Measurements from ENCODE around the gene ESRRB.

The ESRRB gene

DNA sequence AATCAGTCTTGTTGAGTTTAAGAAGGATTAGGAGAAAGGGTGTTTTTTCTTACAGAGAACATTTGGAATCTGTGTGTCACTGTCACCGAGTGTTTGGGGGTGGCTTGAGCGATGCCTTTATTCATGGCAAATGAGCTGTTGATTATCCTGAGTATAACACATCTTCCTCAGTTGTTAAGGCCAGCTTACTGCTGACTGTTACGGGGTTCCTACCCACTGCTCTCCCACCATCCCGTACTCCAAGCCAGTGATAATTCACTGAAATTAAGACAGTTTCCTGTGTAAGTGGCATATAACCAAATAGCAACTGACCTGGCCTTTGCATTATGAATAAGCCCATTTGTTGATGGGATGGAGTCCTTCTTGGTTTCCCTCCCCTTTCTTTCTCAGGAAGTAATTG lies 9.5 kb downstream of the ESRRB start:
- TF ChIP-seq SIN3A (IDR thresholded peaks at IDR 0.05; ENCODE audit: borderline replicate concordance, insufficient read depth, low read length) (no peak), TAF1 (IDR thresholded peaks at IDR 0.05; ENCODE audit: borderline replicate concordance, insufficient read depth, low read length) (no peak), FOXP2 (optimal IDR thresholded peaks at IDR 0.05; ENCODE audit: borderline replicate concordance, extremely low read depth, extremely low read length, insufficient read depth) (no peak), POLR2AphosphoS5 (IDR thresholded peaks at IDR 0.05; ENCODE audit: low read depth, low read length) (no peak)
- TF ChIP-seq, protein P1, sequence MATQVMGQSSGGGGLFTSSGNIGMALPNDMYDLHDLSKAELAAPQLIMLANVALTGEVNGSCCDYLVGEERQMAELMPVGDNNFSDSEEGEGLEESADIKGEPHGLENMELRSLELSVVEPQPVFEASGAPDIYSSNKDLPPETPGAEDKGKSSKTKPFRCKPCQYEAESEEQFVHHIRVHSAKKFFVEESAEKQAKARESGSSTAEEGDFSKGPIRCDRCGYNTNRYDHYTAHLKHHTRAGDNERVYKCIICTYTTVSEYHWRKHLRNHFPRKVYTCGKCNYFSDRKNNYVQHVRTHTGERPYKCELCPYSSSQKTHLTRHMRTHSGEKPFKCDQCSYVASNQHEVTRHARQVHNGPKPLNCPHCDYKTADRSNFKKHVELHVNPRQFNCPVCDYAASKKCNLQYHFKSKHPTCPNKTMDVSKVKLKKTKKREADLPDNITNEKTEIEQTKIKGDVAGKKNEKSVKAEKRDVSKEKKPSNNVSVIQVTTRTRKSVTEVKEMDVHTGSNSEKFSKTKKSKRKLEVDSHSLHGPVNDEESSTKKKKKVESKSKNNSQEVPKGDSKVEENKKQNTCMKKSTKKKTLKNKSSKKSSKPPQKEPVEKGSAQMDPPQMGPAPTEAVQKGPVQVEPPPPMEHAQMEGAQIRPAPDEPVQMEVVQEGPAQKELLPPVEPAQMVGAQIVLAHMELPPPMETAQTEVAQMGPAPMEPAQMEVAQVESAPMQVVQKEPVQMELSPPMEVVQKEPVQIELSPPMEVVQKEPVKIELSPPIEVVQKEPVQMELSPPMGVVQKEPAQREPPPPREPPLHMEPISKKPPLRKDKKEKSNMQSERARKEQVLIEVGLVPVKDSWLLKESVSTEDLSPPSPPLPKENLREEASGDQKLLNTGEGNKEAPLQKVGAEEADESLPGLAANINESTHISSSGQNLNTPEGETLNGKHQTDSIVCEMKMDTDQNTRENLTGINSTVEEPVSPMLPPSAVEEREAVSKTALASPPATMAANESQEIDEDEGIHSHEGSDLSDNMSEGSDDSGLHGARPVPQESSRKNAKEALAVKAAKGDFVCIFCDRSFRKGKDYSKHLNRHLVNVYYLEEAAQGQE (IDR thresholded peaks at IDR 0.05; ENCODE audit: insufficient read depth in 1 of 2, low read depth in 2 of 2, low read length in 2 of 2): no peak

DNA sequence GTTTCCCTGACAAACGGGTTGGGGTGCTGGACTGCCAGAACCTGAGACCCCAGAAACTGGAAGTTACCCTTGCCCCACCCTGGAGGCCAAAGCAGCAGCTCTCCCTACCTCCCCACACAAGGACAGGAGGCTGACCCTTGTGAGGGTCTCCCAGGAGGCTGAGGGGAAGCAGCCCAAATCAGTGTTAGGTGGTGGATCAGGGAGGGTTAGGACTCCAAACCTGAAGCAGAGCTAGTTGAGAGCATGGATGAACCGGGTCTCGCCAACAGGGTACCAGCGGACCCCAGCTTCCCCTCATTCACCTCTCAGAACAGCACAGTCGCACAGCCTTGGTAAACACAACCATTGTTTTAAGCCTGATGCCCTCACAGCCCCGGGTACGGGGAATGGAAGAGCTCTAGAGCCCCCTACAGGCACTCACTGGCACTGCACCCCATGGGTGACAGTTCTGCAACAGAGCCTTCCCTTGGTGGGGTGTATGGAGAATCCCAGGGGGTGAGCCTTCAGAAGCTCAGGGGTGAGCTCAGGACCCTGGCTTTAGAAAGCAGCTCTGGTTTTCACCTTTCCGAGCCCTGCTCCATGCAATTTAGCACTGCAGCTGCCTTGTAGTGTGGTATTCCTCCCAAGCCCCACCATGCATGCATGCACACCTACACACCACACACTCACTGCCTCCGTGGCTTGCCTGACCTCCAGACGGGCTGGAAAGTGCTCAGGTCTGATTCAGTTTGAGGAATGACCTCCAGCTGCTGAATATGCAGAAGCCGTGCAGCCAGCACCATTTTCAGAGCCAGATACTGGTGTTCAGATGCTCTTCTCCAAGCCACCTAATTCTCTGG lies 11.2 kb downstream of the ESRRB start:
- no peak for TF ChIP-seq TAF1 (IDR thresholded peaks at IDR 0.05; ENCODE audit: borderline replicate concordance, insufficient read depth, low read length)
- TF ChIP-seq, protein P1 (IDR thresholded peaks at IDR 0.05; ENCODE audit: insufficient read depth in 1 of 2, low read depth in 2 of 2, low read length in 2 of 2): no peak
- TF ChIP-seq POLR2AphosphoS5 (IDR thresholded peaks at IDR 0.05; ENCODE audit: low read depth, low read length): no peak
- TF ChIP-seq FOXP2 (optimal IDR thresholded peaks at IDR 0.05; ENCODE audit: borderline replicate concordance, extremely low read depth, extremely low read length, insufficient read depth): no peak
- TF ChIP-seq SIN3A (IDR thresholded peaks at IDR 0.05; ENCODE audit: borderline replicate concordance, insufficient read depth, low read length): no peak

DNA sequence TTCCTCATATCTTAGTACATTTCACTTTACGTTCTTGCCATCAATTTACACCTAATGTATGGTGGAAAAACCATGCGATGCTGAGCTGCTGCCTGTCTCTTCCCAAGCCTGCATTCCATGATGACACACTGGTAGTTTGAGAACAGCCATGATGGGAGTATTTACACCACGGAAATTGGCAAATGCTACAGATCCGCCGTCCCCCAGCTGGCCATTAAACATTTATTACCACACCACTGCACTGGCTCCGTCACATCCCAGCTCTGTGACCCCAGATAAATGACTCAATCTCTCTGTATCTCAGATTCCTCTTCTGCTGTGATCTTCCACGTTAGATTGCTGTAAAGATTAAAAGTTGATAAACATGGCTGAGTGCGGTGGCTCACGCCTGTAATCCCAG lies 13.9 kb downstream of the ESRRB start:
- TF ChIP-seq, protein P1 (IDR thresholded peaks at IDR 0.05; ENCODE audit: insufficient read depth in 1 of 2, low read depth in 2 of 2, low read length in 2 of 2): no peak
- TF ChIP-seq POLR2AphosphoS5 (IDR thresholded peaks at IDR 0.05; ENCODE audit: low read depth, low read length) (no peak), SIN3A (IDR thresholded peaks at IDR 0.05; ENCODE audit: borderline replicate concordance, insufficient read depth, low read length) (no peak), TAF1 (IDR thresholded peaks at IDR 0.05; ENCODE audit: borderline replicate concordance, insufficient read depth, low read length) (no peak), FOXP2 (optimal IDR thresholded peaks at IDR 0.05; ENCODE audit: borderline replicate concordance, extremely low read depth, extremely low read length, insufficient read depth) (no peak)

DNA sequence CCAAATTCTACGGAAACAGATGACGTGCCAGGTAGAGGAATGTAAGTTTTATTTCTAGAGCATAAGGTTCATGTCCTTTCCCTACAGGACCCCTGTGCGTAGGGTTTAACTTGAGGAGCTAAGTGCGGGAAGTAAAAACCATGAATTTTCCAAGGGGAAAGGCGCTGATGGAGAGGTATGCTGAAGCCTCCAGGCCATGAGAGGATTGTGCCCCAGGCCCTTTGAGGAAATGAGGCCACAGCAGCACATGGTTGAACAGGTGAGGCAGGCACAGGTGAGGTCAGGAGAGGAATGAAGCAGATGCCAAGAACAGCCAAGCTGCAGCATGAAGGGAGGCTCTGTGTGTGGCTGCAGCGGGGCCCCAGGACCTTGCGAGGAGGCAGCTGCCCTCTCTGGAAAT lies 14.7 kb downstream of the ESRRB start:
- TF ChIP-seq POLR2AphosphoS5 (IDR thresholded peaks at IDR 0.05; ENCODE audit: low read depth, low read length) (no peak), FOXP2 (optimal IDR thresholded peaks at IDR 0.05; ENCODE audit: borderline replicate concordance, extremely low read depth, extremely low read length, insufficient read depth) (no peak), TAF1 (IDR thresholded peaks at IDR 0.05; ENCODE audit: borderline replicate concordance, insufficient read depth, low read length) (no peak), SIN3A (IDR thresholded peaks at IDR 0.05; ENCODE audit: borderline replicate concordance, insufficient read depth, low read length) (no peak)
- TF ChIP-seq, protein P1 (IDR thresholded peaks at IDR 0.05; ENCODE audit: insufficient read depth in 1 of 2, low read depth in 2 of 2, low read length in 2 of 2): no peak

Measured in PFSK-1 (cell line).